ENCODE results near the gene FAM170B. TPM values are rescaled to one million over a fixed set of nuclear protein-coding genes. Genes with fewer than 3 reads are reported as not detected.

The FAM170B gene
- total RNA-seq, 4 donors from 2014 or later: not detected

DNA sequence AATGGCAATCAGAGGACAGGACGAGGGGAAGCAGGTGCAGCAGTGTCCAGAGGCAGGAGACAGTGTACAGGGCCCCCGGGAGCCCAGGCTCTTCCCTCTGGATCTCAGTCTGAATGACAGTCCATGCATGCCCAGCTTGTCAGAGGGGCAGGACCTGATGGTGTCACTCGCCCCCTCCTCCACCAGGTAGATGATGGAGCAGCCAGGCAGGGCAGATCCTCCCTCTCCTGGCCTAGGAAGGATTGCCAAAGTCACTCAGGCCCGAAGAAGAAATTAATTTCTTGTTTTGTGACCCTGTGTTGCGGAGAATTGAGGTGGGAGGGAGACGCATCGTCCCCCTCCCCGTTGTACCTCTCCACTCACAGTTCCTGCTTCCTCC, 22.5 kb downstream of the FAM170B start:
- intact Hi-C loops (cut with DNase I; ENCODE audit: low total_unique reads): no loop called here
- no peak for DNase-seq
- Histone ChIP-seq H3K36me3 (no peaks in the 10 kb centered on the region), H3K4me1 (peaks cover 0 to 19% of the 10 kb centered on the region in 2 donors), H3K27me3 (no peaks in the 10 kb centered on the region), H3K27ac (no peak overlapping the region), H3K9me3 (no peaks in the 10 kb centered on the region), H3K4me3 (no peak overlapping the region)
- TF ChIP-seq POLR2A (IDR thresholded peaks at IDR 0.05): no peak
- TF ChIP-seq, protein P1, sequence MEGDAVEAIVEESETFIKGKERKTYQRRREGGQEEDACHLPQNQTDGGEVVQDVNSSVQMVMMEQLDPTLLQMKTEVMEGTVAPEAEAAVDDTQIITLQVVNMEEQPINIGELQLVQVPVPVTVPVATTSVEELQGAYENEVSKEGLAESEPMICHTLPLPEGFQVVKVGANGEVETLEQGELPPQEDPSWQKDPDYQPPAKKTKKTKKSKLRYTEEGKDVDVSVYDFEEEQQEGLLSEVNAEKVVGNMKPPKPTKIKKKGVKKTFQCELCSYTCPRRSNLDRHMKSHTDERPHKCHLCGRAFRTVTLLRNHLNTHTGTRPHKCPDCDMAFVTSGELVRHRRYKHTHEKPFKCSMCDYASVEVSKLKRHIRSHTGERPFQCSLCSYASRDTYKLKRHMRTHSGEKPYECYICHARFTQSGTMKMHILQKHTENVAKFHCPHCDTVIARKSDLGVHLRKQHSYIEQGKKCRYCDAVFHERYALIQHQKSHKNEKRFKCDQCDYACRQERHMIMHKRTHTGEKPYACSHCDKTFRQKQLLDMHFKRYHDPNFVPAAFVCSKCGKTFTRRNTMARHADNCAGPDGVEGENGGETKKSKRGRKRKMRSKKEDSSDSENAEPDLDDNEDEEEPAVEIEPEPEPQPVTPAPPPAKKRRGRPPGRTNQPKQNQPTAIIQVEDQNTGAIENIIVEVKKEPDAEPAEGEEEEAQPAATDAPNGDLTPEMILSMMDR (IDR thresholded peaks at IDR 0.05): no peak

DNA sequence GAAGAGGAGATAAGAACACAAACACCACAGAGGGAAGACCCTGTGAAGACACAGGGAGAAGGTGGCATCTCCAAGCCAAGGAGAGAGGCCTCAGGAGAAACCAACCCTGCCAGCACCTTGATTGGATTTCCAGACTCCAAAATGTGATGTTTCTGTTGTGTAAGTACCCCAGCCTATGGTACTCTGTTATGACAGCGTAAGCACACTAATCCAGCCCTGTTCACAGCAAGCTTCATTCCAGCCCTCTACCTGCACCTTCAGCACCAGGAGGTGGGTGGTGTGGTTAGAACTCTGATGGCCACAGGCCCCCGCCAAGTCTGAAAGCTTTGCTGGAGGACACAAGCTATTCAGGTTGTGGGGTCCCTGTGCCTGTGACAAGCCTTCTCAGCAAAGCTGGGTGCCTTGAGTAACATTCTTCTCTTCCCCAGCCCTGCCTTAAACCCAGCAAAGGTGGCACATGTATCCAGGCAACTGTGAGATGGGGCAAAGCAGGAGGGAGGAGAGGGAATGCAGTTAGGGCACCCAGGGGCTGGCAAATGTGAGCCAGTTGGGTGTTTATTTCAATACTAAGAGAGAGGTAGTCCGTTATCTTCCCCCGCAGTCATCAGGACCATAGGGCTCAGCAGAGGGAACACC, 23.0 kb downstream of the FAM170B start:
- H3K4me3 ChIP-seq: no peak overlapping the region
- H3K27me3 ChIP-seq: no peaks in the 10 kb centered on the region
- TF ChIP-seq POLR2A (IDR thresholded peaks at IDR 0.05): no peak
- no peak for DNase-seq
- peak overlapping the region; percentile 5 to 23 for H3K27ac ChIP-seq
- intact Hi-C loops (cut with DNase I; ENCODE audit: low total_unique reads): no loop called here
- H3K4me1 ChIP-seq: peaks cover 0 to 19% of the 10 kb centered on the region in 2 donors
- H3K9me3 ChIP-seq: no peaks in the 10 kb centered on the region
- no peaks in the 10 kb centered on the region for H3K36me3 ChIP-seq

DNA sequence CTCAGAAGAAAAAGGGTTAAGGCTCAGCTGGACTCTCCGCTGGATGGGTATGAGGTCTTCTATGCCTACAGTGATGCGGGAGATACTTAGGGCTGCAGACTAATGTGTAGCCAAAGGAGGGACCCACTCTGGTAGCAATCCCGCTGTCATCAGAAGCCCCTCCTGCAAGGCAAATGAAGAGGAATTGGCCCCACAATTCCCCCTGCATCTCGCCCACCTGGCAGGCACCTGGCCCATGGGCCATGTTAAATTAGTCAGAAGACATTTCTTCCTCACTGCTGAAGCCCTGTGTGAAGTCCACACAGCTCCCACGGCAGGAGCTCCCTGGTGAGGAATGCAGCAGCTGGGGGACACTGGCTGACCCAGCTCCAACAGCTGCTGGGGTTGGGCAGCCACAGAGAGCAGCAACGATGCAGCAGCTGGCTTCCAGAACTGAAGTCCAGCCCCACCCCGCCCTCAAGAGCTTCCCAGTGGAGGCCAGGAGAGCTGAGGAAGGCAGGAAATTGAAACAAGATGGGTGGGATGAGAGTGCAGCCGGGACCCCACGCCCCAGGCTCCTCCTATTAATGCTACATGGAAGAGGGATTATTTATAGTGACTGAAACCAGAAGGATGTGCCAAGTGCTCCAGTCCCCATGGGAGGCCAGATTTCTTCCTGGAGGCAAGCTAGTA, 24.0 kb downstream of the FAM170B start:
- Histone ChIP-seq H3K4me1 (peaks cover 0 to 19% of the 10 kb centered on the region in 2 donors), H3K4me3 (no peak overlapping the region), H3K27me3 (no peaks in the 10 kb centered on the region), H3K36me3 (no peaks in the 10 kb centered on the region), H3K27ac (peak overlapping the region in 1 of 2 donors; percentile 5), H3K9me3 (no peaks in the 10 kb centered on the region)
- peak; percentile 62 to 68 for DNase-seq
- TF ChIP-seq, protein P1 (IDR thresholded peaks at IDR 0.05): no peak
- no peak for TF ChIP-seq POLR2A (IDR thresholded peaks at IDR 0.05)
- intact Hi-C loops (cut with DNase I; ENCODE audit: low total_unique reads): no loop called here

DNA sequence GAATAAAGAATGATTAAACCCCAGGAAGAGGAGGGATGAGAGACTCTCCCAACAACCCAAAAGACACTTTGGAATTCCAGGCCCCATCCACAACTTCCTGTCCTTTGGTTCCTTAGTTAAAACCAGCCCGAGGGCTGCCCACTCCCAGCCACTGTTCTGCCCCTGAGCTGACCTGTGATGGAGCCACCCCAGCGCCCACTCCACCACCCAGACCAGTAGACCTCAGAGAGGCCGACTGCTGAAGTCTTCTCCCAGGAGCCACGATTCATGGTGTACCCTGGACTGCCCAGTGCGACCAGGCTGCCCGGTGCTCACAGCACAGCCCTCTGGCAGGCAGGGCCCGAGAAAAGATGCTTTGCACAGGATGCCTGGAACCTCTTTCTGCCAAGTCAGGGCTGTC, 25.2 kb downstream of the FAM170B start:
- no peak overlapping the region for H3K4me3 ChIP-seq
- intact Hi-C loops (cut with DNase I; ENCODE audit: low total_unique reads): no loop called here

DNA sequence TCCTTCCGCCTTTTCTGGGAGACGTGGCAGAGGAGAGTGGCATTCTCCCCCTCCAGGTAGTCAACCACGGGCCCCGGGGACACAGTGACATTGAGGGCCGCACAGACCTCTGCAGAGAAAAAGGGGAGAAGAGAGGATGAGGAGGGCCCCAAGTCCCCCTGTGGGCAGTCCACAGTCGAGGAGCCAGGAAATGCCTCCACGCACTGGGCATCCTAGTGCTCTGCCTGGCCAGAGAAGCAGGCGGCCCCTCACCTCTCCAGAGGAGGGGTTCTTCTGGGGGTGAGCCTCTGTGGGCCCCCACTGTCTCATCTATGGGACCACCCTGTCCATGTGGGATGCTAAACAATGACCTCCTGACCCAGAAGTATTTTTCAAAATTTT, 25.9 kb downstream of the FAM170B start:
- Histone ChIP-seq H3K36me3 (no peaks in the 10 kb centered on the region), H3K27ac (no peak overlapping the region), H3K9me3 (no peaks in the 10 kb centered on the region), H3K4me1 (peaks cover 0 to 19% of the 10 kb centered on the region in 2 donors), H3K27me3 (no peaks in the 10 kb centered on the region), H3K4me3 (no peak overlapping the region)
- DNase-seq: no peak
- intact Hi-C loops (cut with DNase I; ENCODE audit: low total_unique reads): no loop called here
- no peak for TF ChIP-seq POLR2A (IDR thresholded peaks at IDR 0.05)
- TF ChIP-seq, protein P1 (IDR thresholded peaks at IDR 0.05): no peak

More for the DNA sequence above, 25.2 kb downstream of the FAM170B start:
- H3K4me1 ChIP-seq: peaks cover 0 to 19% of the 10 kb centered on the region in 2 donors
- no peak for TF ChIP-seq POLR2A (IDR thresholded peaks at IDR 0.05)
- TF ChIP-seq, protein P1 (IDR thresholded peaks at IDR 0.05): no peak
- H3K27me3 ChIP-seq: no peaks in the 10 kb centered on the region
- no peak for DNase-seq
- no peaks in the 10 kb centered on the region for H3K9me3 ChIP-seq
- no peaks in the 10 kb centered on the region for H3K36me3 ChIP-seq
- H3K27ac ChIP-seq: peak overlapping the region in 1 of 2 donors; percentile 23

Measured in uterus (tissue), 4 donors.